ENCODE results near the gene FAM24B.

DNA sequence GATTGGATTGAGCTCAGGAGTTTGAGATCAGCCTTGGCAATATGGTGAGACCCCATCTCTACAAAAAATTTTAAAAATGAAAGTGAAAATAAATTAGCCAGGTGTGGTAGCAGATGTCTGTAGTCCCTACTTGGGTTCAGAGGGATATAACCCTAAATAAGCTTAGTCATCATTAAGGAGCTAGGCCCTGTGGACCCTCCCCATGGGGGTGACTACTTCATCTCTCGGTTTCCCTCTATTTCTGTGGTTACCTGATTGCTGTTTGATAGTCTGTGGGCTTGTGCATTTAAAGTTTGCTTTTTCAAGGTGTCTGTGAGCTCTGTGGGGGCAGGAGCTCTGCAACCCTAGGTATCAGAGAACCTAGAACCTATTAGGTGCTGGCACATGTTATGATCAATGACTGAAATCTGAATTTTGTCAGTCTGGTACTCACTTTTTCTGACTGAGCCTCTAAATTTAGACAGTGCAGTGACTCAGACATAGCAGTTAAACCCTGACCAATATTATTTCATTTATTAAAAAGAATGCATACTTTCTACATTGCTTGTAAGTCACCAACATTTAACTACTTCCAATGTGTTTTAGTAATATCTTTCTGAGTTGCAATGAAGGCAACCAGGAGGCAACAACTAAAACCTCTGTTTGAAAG, 25.6 kb downstream of the FAM24B start:
- TF ChIP-seq, protein P1, sequence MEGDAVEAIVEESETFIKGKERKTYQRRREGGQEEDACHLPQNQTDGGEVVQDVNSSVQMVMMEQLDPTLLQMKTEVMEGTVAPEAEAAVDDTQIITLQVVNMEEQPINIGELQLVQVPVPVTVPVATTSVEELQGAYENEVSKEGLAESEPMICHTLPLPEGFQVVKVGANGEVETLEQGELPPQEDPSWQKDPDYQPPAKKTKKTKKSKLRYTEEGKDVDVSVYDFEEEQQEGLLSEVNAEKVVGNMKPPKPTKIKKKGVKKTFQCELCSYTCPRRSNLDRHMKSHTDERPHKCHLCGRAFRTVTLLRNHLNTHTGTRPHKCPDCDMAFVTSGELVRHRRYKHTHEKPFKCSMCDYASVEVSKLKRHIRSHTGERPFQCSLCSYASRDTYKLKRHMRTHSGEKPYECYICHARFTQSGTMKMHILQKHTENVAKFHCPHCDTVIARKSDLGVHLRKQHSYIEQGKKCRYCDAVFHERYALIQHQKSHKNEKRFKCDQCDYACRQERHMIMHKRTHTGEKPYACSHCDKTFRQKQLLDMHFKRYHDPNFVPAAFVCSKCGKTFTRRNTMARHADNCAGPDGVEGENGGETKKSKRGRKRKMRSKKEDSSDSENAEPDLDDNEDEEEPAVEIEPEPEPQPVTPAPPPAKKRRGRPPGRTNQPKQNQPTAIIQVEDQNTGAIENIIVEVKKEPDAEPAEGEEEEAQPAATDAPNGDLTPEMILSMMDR (IDR thresholded peaks at IDR 0.05) = no peak
- no peak for TF ChIP-seq POLR2A (IDR thresholded peaks at IDR 0.05)

All from esophagus squamous epithelium (tissue), 4 donors.